DOHH2 (cell line): Measurements from ENCODE around the gene FAM81B.

ENCODE experiments used
- CTCF ChIP-seq: fragments of 200-600 bp; sonication (generic); IDR thresholded peaks from one replicate; pipeline ENCODE4 v1.5.1; 2014; ENCODE audit warnings: antibody characterized with exemption, mild to moderate bottlenecking, low read depth, low read length; ENCODE audit not compliant: poor library complexity, severe bottlenecking
- EZH2phosphoT487 ChIP-seq: fragments of 200-600 bp; sonication (generic); IDR thresholded peaks from 2 replicates; pipeline ENCODE4 v1.6.1; 2017; ENCODE audit warnings: borderline replicate concordance, mild to moderate bottlenecking, antibody characterized with exemption, low read length, moderate library complexity, mixed read lengths

GRCh38 chr5:95422838-95423237 lies 31.7 kb downstream of the FAM81B start:
- no peak for TF ChIP-seq EZH2phosphoT487
- no peak for TF ChIP-seq CTCF
